Heart left ventricle (tissue), 13 donors: Measurements from ENCODE around the gene RNF17.

ENCODE experiments used
- POLR2A ChIP-seq, 2 donors: fragments of 450-650 bp; IDR thresholded peaks; one replicate each; pipeline ENCODE4 v1.6.1; 2017; ENCODE audit warnings: antibody characterized with exemption in 2 of 2, mild to moderate bottlenecking in 2 of 2, moderate library complexity in 2 of 2
- TF ChIP-seq, protein P1 (sequence below), 12 donors: fragments of 200-600 bp; sonication (generic) in 4 of 12; IDR thresholded peaks; one replicate each; pipeline versions ENCODE4 v1.5.0 to v1.8.0; 2018 to 2022; ENCODE audit warnings: antibody characterized with exemption in 12 of 12, mild to moderate bottlenecking in 5 of 12
- donor health status: ischemic (EF 13 %, LVEDD 7.1; RV severe dilation, severe dysfunction).
- donor health status: DM: no; HTN: yes; CAD: no.
- donor health status: DM: no; HTN: no; CAD: no.
- donor health status: ischemic (EF 25% LVEDD 6.9; RV normal size, moderate dysfunction).
- donor health status: ischemic (EF 25% LVEDD 5.7; RV mildly dilated, moderate dysfunction).
- donor health status: ischemic (EF 35%, LVEDD 5.7; RV mildly dilated, moderate dysfunction).
- donor health status: nonischemic (EF 11% LVEDD 7.7; RV severe dilation, severe dysfunction).
- donor health status: DM: yes; HTN: yes; CAD: no.
- donor health status: PGD.
- donor health status: ischemic (EF 29% LVEDD 5.4; RV normal size, mild dysfunction).
- donor health status: nonischemic (EF 23%, LVEDD 6.1; RV moderate dilation, normal function).

DNA sequence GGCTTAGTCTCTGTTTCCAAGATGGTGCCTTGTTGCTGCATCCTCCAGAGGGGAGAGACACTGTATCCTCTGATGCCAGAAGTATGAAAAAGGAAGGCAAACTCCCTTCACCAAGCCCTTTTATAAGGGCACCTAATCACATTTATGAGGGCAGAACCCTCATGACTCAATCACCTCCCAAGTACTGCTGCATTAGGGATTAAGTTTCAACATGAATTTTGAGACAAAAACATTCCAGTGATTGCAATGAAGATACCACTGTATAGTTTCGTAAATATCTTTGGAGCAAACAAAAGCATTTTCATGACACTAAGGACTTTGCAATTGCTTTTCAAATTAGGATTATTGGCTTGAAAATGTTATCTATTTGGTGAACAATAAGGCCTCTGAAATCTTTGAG lies 63.8 kb downstream of the RNF17 start:
- TF ChIP-seq, protein P1, sequence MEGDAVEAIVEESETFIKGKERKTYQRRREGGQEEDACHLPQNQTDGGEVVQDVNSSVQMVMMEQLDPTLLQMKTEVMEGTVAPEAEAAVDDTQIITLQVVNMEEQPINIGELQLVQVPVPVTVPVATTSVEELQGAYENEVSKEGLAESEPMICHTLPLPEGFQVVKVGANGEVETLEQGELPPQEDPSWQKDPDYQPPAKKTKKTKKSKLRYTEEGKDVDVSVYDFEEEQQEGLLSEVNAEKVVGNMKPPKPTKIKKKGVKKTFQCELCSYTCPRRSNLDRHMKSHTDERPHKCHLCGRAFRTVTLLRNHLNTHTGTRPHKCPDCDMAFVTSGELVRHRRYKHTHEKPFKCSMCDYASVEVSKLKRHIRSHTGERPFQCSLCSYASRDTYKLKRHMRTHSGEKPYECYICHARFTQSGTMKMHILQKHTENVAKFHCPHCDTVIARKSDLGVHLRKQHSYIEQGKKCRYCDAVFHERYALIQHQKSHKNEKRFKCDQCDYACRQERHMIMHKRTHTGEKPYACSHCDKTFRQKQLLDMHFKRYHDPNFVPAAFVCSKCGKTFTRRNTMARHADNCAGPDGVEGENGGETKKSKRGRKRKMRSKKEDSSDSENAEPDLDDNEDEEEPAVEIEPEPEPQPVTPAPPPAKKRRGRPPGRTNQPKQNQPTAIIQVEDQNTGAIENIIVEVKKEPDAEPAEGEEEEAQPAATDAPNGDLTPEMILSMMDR (IDR thresholded peaks at IDR 0.05) = no peak
- no peak for TF ChIP-seq POLR2A (IDR thresholded peaks at IDR 0.05)
